Astrocyte (in vitro differentiated cells and primary cell): Measurements from ENCODE around the gene NR3C1.

Experiments used
- CTCF ChIP-seq: IDR thresholded peaks from 2 replicates; pipeline ENCODE4 v1.5.1; 2011; ENCODE audit warnings: low read depth, mild to moderate bottlenecking, inconsistent platforms, low read length, moderate library complexity; ENCODE audit not compliant: insufficient read depth
- EZH2 ChIP-seq: IDR thresholded peaks from 2 replicates; pipeline ENCODE4 v1.6.1; 2012; ENCODE audit warnings: mild to moderate bottlenecking, low read length, inconsistent platforms; ENCODE audit not compliant: insufficient read depth

DNA sequence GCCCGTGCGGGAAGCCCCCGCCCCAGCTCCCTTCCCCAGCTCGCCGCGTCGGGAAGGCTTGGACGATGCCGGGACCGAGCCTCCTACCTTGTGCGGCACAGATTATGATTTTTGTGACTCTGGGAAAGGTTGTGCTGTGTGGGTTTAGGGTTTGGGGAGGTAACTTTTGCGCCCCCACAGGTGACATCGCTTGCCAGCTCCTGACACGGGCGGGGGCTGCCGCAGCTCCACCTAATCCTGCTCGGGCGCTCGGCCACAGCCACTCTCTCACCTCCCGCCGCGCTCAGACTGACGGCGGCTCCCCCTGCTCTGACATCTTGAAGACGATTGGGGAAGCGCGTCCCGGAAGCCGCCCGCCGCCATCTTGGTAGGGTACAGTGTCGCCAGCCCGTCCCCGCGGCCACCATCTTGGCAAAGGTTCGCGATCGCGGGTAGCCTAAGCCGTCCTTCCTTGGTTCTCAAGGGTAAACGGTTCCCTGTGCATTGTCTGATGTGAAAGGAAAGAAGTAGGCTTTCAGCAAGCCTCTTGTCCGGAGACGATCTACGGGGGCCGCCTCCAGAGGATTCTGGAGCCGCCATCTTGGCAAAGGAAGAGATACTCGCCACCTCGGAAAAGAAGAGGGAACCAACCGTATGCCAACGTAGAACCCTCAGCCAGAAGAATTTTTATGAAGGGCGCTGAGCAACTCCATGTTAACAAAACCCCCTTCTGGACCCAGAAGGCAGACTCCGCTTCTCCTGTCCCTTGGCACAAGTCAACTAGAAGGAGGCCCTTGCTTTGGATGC is 1.8 kb upstream of the NR3C1 start:
- TF ChIP-seq CTCF, result no peak
- no peak for TF ChIP-seq EZH2
